GM21367 (cell line): ENCODE results near the gene KDM4B.
"Not testable (repeated sequence)": the region's sequence is repeated elsewhere in the genome, so short reads cannot be mapped to it uniquely, and the experiment has no call there.

Source experiments
- ATAC-seq: cut with Tn5 transposase; IDR thresholded peaks from one replicate; pipeline ENCODE4 v1.9.1; 2021; ENCODE audit not compliant: unreplicated experiment

Gene KDM4B

GRCh38 chr19:5160158-5160795 lies 191.4 kb downstream of the KDM4B start:
- ATAC-seq, result not testable (repeated sequence)

GRCh38 chr19:5164845-5165696 lies 196.2 kb downstream of the KDM4B start:
- ATAC-seq, result not testable (repeated sequence)

- ATAC-seq, result no peak
These were observed 196.7 kb downstream of the KDM4B start for GRCh38 chr19:5165697-5166019.

- ATAC-seq, result no peak
These were observed 197.3 kb downstream of the KDM4B start for GRCh38 chr19:5166262-5166661.

- ATAC-seq, result no peak
These were observed 201.4 kb downstream of the KDM4B start for GRCh38 chr19:5170329-5170745.

- no peak for ATAC-seq
These were observed 202.8 kb downstream of the KDM4B start for GRCh38 chr19:5171711-5172110.

- ATAC-seq, result no peak
These were observed 204.1 kb downstream of the KDM4B start for GRCh38 chr19:5172859-5173630.

- no peak for ATAC-seq
These were observed 205.1 kb downstream of the KDM4B start for GRCh38 chr19:5173993-5174392.

- no peak for ATAC-seq
These were observed 209.0 kb downstream of the KDM4B start for GRCh38 chr19:5177745-5178450.

GRCh38 chr19:5178841-5179240 lies 209.9 kb downstream of the KDM4B start:
- no peak for ATAC-seq

GRCh38 chr19:5179256-5179655 lies 210.3 kb downstream of the KDM4B start:
- ATAC-seq, result no peak

GRCh38 chr19:5181329-5181728 lies 212.4 kb downstream of the KDM4B start:
- ATAC-seq, result no peak

- no peak for ATAC-seq
These were observed 213.8 kb downstream of the KDM4B start for GRCh38 chr19:5182751-5183150.

GRCh38 chr19:5183616-5184015 lies 214.7 kb downstream of the KDM4B start:
- no peak for ATAC-seq

GRCh38 chr19:5184930-5185329 lies 216.0 kb downstream of the KDM4B start:
- ATAC-seq, result no peak

GRCh38 chr19:5186293-5187050 lies 217.6 kb downstream of the KDM4B start:
- no peak for ATAC-seq

- no peak for ATAC-seq
These were observed 219.8 kb downstream of the KDM4B start for GRCh38 chr19:5188548-5189317.

GRCh38 chr19:5189318-5189607 lies 220.3 kb downstream of the KDM4B start:
- ATAC-seq, result no peak

- no peak for ATAC-seq
These were observed 222.2 kb downstream of the KDM4B start for GRCh38 chr19:5191091-5191490.

- no peak for ATAC-seq
These were observed 223.7 kb downstream of the KDM4B start for GRCh38 chr19:5192568-5192967.
